SU-DHL-6 (cell line): ENCODE measurements around the gene B4GAT1.

Experiments used
- H2AFZ ChIP-seq: fragments of 200-600 bp; sonication (generic); 2 replicates; pipeline ENCODE4 v1.6.1; 2014; ENCODE audit warnings: low read depth, mild to moderate bottlenecking, moderate library complexity, mixed read lengths, antibody characterized with exemption, low read length; ENCODE audit not compliant: severe bottlenecking
- H3F3A ChIP-seq: fragments of 200-600 bp; shearing (Covaris generic); 2 replicates; pipeline ENCODE4 v1.6.0; 2016; ENCODE audit warnings: antibody characterized with exemption, mild to moderate bottlenecking; ENCODE audit not compliant: insufficient read depth
- H3K27ac ChIP-seq: fragments of 200-600 bp; sonication (generic); 2 replicates; pipeline ENCODE4 v1.5.1; 2016; ENCODE audit warnings: low read depth, mild to moderate bottlenecking, low read length, moderate library complexity, mixed read lengths
- H3K27me3 ChIP-seq: fragments of 200-600 bp; sonication (generic), shearing (Covaris generic); 2 replicates; pipeline ENCODE4 v1.6.0; 2014; ENCODE audit warnings: mild to moderate bottlenecking, low read length
- H3K36me3 ChIP-seq: fragments of 200-600 bp; sonication (generic); 2 replicates; pipeline ENCODE4 v1.6.1; 2014; ENCODE audit warnings: mild to moderate bottlenecking, low read length, mixed read lengths
- H3K4me2 ChIP-seq: fragments of 300-600, 200-600 bp; shearing (Covaris generic), sonication (generic); 2 replicates; pipeline ENCODE4 v1.6.0; 2014; ENCODE audit warnings: low read length, low read depth, mild to moderate bottlenecking; ENCODE audit not compliant: poor library complexity, severe bottlenecking
- H3K4me3 ChIP-seq: fragments of 200-600 bp; sonication (generic); 2 replicates; pipeline ENCODE4 v1.5.1; 2014; ENCODE audit warnings: antibody characterized with exemption, low read length, mild to moderate bottlenecking, mixed read lengths; ENCODE audit not compliant: insufficient read depth, poor library complexity, severe bottlenecking
- H3K79me2 ChIP-seq: fragments of 200-600 bp; sonication (generic); 2 replicates; pipeline ENCODE4 v1.6.1; 2014; ENCODE audit warnings: mild to moderate bottlenecking, low read length, moderate library complexity; ENCODE audit not compliant: insufficient read depth
- H3K9ac ChIP-seq: fragments of 200-600 bp; sonication (generic); 2 replicates; pipeline ENCODE4 v1.7.0; 2014; ENCODE audit warnings: mild to moderate bottlenecking, low read length
- H3K9me2 ChIP-seq: fragments of 200-600 bp; sonication (generic); replicated peaks from 2 replicates; pipeline ENCODE4 v1.6.1; 2014; ENCODE audit warnings: low read length; ENCODE audit not compliant: insufficient read depth
- H3K9me3 ChIP-seq: fragments of 200-600 bp; sonication (generic); 2 replicates; pipeline ENCODE4 v1.6.1; 2014; ENCODE audit warnings: low read length, mixed read lengths; ENCODE audit not compliant: insufficient read depth
- H4K20me1 ChIP-seq: fragments of 200-600 bp; sonication (generic); 2 replicates; pipeline ENCODE4 v1.6.1; 2014; ENCODE audit warnings: low read depth, mild to moderate bottlenecking, antibody characterized with exemption, low read length, moderate library complexity, mixed read lengths
- EZH2phosphoT487 ChIP-seq: fragments of 200-600 bp; sonication (generic), shearing (Covaris generic); conservative IDR thresholded peaks from 2 replicates; pipeline ENCODE4 v1.6.1; 2018; ENCODE audit warnings: mild to moderate bottlenecking, antibody characterized with exemption, low read length, moderate library complexity, mixed read lengths
- TF ChIP-seq, protein P1 (sequence below): fragments of 200-600 bp; sonication (generic); IDR thresholded peaks from one replicate; pipeline ENCODE4 v1.5.1; 2017; ENCODE audit warnings: antibody characterized with exemption, mild to moderate bottlenecking, low read length, moderate library complexity; ENCODE audit not compliant: insufficient read depth, poor library complexity, severe bottlenecking

Gene B4GAT1

GRCh38 chr11:66326261-66327111 lies 20.9 kb downstream of the B4GAT1 start:
- H3K9ac ChIP-seq = no peak overlapping the region
- no peak overlapping the region for H3K27ac ChIP-seq
- no peaks in the 10 kb centered on the region for H3K9me3 ChIP-seq
- no peaks in the 10 kb centered on the region for H3K36me3 ChIP-seq
- no peak overlapping the region for H2AFZ ChIP-seq
- no peak overlapping the region for H3K4me2 ChIP-seq
- H4K20me1 ChIP-seq = no peaks in the 10 kb centered on the region
- H3K27me3 ChIP-seq = no peaks in the 10 kb centered on the region
- H3K9me2 ChIP-seq = no peaks in the 10 kb centered on the region
- no peaks in the 10 kb centered on the region for H3F3A ChIP-seq
- no peak overlapping the region for H3K4me3 ChIP-seq
- no peaks in the 10 kb centered on the region for H3K79me2 ChIP-seq
- TF ChIP-seq, protein P1, sequence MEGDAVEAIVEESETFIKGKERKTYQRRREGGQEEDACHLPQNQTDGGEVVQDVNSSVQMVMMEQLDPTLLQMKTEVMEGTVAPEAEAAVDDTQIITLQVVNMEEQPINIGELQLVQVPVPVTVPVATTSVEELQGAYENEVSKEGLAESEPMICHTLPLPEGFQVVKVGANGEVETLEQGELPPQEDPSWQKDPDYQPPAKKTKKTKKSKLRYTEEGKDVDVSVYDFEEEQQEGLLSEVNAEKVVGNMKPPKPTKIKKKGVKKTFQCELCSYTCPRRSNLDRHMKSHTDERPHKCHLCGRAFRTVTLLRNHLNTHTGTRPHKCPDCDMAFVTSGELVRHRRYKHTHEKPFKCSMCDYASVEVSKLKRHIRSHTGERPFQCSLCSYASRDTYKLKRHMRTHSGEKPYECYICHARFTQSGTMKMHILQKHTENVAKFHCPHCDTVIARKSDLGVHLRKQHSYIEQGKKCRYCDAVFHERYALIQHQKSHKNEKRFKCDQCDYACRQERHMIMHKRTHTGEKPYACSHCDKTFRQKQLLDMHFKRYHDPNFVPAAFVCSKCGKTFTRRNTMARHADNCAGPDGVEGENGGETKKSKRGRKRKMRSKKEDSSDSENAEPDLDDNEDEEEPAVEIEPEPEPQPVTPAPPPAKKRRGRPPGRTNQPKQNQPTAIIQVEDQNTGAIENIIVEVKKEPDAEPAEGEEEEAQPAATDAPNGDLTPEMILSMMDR = no peak
- no peak for TF ChIP-seq EZH2phosphoT487

- Histone ChIP-seq H3K4me3 (no peak overlapping the region), H3K36me3 (no peaks in the 10 kb centered on the region), H3K4me2 (no peak overlapping the region), H4K20me1 (no peaks in the 10 kb centered on the region), H2AFZ (no peak overlapping the region), H3K27me3 (no peaks in the 10 kb centered on the region), H3K9ac (no peak overlapping the region), H3K9me2 (no peaks in the 10 kb centered on the region), H3K27ac (no peak overlapping the region), H3K79me2 (no peaks in the 10 kb centered on the region), H3F3A (no peaks in the 10 kb centered on the region), H3K9me3 (no peaks in the 10 kb centered on the region)
- TF ChIP-seq, protein P1 = no peak
- no peak for TF ChIP-seq EZH2phosphoT487
Measured at GRCh38 chr11:66325263-66325671, 22.2 kb downstream of the B4GAT1 start.

DNA sequence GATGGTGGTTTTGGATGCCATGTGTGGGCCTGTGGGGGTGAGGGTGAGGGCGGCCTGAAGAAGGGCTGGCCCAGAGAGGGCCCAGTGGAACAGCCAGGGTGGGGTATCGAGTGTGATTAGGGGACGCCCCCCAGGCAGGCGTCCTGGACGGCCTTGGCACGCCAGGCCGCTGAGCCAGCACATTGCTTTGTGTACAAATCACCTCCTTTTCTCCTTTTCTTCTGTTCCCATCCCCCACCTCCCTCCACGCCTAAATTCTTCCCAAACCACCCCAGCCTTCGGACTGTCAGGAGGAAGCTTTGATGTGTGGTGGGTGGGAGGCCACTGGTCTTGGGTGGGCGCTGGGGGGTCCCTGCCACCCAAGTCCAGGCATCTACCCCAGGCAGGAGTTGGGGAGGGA lies 22.8 kb downstream of the B4GAT1 start:
- H3K9me2 ChIP-seq = no peaks in the 10 kb centered on the region
- no peaks in the 10 kb centered on the region for H3K27me3 ChIP-seq
- H3K4me3 ChIP-seq = no peak overlapping the region
- H2AFZ ChIP-seq = no peak overlapping the region
- no peaks in the 10 kb centered on the region for H3F3A ChIP-seq
- no peaks in the 10 kb centered on the region for H4K20me1 ChIP-seq
- H3K9me3 ChIP-seq = no peaks in the 10 kb centered on the region
- no peak overlapping the region for H3K9ac ChIP-seq
- no peaks in the 10 kb centered on the region for H3K36me3 ChIP-seq
- H3K79me2 ChIP-seq = no peaks in the 10 kb centered on the region
- H3K27ac ChIP-seq = no peak overlapping the region
- no peak for TF ChIP-seq EZH2phosphoT487
- TF ChIP-seq, protein P1 = no peak
- H3K4me2 ChIP-seq = no peak overlapping the region
